ENCODE results near the gene AMBRA1.

AMBRA1 gene

DNA sequence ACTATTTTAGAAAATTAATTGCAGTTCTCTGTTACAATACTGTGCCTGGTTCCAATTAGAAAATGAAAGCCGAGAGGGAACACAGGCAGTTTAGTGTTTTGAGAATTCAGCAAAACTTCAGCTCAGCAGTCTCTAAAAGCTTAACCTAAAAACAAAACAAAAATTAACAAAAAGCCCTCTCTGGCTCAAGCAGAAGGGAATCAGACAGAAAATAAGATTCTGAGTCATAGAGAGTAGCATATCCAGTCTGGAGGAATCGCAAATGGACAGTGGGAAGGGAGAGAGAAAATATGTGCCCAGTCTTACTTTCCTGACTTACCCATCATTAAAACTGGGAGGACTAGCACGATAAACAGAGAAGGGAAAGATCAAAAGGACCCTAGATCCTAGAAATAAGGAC is 164.1 kb downstream of the AMBRA1 start:
- DNase-seq, result no peak

DNA sequence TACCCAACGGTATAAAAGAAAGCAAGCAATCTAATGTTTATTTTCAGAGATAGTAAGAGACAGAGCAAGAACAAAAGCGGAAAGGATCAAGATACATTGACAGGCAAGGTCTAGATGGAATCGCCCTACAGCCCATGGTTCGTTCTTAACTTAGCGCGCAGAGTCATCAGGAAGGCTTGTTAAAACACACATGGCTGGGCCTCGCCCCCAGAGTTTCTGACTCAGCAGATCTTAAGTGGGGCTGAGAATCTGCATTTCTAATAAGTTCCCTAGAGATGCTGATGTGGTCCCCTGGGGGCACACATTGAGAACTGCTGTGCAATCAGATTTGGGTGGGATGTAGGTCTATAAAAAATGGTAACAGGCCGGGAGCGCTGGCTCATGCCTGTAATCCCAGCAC is 166.5 kb downstream of the AMBRA1 start:
- DNase-seq, result no peak

DNA sequence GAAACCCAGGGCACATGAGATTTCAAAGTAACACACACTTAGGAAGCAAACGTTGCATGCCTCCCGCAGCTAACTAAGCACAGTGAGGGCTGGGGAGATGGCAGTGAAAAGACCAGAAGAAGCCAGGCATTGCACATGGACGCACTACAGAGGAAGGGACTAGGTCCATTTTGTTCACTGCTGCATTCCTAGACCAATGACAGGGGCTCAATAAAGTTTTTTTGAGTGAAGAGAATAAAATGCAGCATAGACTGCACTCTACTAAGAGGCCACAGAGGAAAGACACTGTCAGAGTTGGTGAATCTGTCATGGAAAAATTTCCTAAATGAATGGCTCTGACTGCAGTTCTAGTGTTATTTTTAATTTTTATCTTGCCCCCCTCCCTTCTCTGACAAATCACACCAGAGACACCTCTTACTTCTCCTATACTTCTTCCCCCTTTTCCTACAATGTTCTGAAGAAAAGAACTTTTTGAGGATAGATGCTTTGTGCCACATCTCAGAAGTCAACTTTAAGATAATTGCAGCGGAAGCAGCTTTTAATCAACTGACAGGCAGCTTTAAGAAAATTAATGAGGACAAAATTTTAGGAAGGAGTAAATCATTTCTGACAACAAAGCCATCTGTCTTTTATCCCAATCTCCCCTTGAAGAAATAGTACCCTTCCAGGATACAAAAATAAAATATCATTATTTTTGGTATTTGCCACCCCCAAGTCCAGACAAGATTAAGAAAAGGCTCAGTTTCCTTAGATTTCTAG is 167.4 kb downstream of the AMBRA1 start:
- no peak for DNase-seq

DNA sequence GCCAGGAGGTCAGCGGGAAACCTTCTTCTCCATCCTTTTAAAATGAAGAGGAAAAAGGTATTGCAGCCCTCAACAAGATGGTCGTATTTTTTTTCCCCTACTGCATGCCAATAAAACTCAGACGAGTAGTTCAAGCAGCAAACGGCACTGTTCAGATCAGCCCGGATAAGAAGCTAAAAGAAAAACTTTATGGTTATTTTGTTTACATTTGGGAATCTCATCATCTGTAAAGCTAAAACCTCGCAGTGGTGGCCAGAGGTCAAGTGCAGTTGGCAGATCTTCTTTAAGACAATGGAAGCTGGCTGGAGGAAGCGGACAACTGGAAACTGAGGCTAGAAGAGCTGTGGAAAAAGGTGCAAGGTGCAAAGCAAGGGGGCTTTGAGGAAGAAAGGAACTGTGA is 171.2 kb downstream of the AMBRA1 start:
- no peak for DNase-seq

DNA sequence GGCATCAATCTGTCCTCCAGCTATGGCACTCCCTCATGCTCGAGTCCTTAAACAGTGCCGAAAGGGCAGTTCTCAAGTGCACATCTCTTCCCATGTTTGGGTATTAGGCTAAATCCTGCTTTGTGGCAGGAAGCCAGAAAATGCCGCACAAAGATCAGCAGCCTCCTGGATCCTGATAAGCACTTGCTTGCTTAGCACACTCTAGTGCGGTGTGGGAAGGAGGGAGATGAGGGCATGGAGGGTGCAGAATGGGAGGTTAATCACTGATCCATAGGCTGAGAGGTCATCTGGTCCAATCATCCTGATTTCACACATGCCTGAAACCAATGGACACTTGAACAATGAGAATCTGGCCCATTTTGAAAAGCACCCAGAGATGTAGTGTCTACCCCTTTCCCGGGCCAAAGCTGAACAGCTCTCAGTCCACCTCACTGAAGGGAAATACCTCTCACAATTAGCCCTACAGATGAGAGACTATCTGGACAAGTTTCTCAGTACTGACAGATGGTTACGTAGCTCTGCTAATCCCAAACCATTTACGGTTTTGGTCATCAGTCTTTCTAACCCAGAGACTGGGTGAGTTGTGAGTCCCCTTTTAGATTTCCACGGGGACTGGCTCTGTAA is 172.5 kb downstream of the AMBRA1 start:
- no peak for DNase-seq

DNA sequence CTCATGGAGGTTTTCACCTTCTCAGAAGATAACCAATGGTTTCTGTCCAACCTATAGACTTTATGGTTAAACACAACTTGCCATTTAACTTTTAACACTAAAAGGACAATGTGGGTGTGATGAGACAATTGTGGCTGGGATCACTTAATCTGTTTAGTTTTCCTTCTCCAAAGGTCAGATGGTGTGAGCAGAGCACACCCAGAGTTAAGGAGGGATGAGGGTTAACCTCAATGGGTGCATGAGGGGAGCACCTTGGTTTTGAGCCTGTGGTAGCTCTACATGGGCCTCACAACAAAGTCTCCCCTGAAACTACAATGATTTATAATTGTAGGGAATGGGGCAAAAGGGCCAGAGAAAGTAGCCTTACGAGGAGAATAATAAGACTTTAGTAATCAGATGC is 173.3 kb downstream of the AMBRA1 start:
- no peak for DNase-seq

DNA sequence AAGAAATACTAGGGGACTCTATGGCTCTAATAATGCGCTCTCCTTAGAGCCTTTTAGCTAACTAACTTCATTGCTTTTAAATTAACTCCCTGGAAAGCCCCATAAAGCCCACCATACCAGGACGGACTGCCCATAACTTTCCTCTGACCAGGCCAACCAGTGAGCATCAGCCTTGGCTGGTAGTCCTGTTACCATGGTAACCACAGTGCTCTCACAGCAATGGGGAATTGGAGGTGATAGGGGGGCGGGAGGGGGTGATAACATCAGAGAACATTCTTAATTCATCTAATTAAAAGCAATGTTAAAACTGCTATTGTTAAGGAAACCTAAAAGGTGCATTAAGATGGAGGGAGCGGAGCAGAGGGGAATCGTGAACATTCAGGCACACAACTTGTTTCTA is 175.1 kb downstream of the AMBRA1 start:
- DNase-seq, result no peak

DNA sequence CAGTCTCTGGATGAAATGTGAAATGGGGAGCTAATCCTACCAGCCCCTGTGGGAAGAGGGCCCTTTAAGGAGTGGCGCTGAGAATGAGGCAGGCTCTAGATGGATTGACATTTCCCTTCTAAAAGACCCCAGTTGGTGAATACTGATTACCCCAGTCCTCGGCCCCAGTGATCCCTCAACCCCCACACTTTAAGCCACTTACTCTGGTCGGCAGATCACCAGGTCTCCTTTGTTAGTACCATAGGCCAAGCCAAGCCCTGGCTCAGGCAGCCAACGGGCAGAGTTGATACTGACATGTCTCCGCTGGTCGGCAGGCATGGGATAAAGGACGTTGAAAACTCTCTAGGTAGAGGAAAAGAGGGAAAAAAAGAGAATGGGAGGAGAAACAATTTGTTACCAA is 176.1 kb downstream of the AMBRA1 start:
- DNase-seq, result no peak

DNA sequence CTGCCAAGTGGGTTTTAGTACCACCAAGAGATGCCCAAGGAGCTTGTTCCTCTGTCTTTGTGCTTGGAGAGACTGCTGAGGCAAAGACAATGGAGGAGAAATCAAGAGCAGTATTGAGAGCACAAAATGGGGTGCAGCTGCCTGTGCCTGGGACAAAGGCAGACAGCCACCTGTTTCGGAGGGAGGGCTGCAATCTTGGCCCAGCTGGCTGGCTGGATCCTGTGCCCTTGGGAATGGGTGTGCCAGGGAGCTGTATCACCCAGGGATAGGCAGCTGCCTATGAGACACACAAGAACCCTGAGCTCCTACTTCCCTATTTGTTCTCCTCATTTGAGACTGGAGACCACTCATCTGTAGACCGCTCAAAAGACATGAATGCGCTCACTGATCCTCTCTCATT is 178.9 kb downstream of the AMBRA1 start:
- no peak for DNase-seq

DNA sequence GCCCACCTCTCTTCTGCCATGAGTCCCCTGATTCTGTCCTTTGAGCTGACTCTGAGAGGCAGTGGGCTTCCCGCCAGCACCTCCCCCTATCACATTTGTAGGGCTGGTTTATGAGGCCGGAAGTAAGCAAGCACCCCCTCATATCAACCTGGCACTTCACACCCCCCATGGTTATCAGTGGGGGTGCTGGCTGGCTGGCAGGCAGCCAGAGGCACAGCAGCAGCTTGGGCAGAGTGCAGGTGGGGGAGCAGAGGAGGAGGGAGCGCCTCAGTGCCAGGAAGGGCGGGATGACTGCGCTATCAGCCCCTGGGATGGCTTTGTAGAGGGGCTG is 179.4 kb downstream of the AMBRA1 start:
- no peak for DNase-seq

DNA sequence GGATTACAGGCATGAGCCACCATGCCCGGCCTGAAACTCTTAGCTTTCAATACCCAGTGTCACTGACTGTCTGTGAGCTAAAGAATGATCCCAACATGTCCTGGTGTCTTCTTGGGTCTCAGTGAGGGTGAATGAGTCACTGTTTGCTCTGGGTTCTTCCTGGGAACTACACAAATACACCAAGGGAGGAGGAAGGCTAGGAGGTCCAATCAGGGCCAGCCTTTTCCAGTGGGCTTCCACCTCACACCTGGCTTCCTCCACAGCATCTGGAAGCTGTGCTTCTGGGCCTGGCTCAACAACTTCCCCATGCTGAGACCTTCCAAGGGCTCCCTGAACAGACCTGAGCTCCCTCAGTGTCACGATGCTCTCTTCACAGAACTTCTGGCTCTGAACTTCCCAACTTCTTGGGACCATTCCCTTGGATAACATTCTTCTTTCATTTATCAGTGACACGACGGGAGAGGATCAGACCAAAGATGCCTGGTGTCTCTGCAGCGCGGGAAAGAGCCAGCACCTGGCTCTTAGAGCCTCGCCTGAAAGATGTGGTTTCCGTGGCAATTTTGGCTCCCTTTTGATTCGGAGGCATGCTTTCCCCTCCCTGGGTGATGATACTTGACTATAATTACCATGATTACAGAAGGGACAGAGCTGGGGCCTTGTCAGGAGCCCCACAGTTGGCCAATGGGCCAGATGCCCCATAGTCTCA is 179.9 kb downstream of the AMBRA1 start:
- DNase-seq, result no peak

DNA sequence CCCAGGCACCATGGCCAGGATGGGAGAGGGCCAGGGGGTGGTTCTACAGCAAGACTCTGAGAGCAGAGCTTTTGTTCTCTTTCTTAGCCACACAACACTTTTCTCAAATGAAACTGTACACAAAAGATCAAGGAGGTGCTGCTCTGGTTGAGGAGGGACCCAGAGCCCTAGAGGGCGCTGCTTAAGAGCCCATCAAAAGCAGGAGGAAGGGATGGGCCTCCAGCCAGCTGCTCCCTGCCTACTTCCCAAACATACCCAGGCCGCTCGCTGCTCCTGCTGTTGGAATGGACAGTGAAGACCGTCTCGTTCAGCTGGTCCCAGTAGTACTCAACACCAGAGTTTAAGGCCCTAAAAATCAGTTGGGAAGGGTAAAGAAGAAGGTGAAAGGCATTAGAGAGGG is 183.8 kb downstream of the AMBRA1 start:
- DNase-seq, result no peak

DNA sequence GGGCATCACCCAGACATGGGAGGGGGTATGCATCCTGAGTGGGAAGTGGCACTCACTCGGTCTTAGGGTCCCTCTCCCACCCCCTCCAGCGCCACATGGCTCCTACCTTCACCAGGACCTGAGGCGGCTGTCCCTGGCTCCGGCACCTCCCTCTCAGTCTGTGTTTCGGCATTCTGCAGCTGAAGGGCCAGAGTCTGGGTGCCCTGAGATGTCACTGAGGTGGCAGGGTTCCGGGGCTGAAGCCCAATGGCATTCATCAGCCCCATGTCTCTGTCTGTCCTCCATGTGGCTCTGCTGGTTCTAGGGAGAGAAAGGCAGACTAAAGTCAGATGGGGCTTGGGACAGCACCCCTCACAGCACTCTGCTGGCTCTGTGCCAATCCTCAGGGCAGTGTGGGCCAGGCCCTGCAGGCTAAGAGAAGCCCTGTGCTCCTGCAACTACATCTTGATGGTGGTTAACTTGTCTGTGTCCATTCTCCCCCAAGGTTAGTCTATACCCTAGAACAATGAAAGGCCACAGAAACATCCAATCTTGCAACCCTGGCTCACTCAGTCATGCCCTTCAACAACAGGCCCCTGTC is 185.3 kb downstream of the AMBRA1 start:
- no peak for DNase-seq

DNA sequence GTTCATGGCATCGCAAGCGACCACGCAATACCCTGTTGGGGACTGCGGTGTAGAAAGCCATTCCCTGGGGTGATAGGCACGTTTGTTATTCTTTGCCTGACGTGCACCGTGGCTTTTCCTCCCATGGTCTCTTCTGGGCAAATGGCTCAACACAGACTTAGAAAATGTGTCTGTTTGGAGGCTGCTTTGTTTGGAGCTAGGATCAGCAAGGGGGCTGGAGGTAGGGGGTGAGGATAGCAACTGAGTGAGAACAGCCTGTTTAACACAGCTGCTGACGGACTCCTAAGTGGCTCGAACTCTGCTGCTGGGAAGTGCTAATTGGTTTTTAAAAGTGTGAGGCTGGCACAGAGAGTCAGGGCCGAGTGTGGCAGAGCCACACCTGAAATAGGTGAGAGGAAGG is 186.2 kb downstream of the AMBRA1 start:
- no peak for DNase-seq

DNA sequence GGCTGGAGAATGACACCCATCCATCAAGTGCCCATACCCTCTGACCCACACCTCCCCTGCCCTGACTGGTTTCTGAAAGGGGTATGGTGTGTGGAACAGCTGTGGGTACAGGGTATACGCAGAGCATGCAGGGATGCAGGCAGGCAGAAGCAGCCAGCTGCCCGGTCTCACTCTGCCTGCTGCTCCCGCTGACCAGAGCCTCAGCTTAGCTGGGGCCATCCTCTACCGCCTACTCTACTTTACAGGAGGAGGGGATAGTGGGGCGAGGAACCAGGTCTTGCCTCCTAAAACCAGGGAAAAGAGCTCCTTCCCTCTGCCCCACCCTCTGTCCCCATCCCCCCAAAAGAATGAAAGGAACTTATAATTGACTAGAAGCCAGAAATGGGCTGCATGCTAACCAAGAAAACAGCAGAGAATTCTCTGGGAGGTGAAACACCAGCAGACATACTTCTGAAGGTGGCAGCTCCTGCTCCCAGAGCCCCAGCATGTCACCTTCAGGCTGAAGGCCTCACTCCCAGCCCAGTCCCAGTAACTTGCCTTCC is 189.3 kb downstream of the AMBRA1 start:
- no peak for DNase-seq

DNA sequence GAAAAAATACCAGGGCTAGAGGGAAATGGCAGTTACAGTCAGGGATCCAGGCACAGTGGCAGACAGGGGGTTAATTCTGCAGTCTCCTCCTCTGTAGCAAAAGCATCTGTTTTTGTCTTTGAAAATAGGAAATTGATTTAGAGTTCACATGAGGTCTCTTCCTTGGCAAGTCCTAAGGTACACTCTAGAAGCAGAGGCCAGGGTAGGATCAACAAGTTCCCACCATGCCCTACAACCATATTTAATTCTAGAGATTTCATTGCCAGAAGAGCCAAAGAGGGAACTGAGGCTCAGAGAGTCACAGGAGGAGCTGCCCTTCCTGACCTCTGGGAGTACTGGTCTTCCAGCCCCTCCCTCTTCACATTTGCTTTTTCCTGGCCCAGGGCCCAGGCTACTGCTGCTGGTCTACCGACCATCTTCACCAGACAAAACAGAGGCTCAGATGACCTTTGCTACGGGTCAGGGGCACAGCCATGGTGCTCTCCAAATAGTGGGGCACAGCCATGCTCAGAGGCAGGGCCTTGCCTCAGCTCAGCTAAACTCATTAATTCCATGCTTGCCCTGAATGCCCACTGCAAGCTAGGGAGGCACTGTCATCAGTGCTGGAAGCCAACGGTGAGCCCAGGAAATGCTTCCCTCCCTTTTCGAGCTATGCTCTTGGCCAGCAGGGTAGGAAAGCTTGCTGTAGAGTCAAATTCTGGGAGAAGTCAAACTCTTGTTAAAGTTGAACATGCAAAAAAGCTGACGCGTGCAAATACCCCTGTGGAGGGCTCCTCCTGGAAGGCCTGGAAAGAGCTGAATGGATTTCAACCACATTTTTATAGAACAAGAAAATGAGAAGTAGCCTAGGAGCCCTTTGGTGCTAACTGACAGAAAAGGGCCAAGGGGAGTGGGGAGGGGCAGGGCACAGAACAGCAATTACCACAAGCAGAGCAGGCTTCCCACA is 190.6 kb downstream of the AMBRA1 start:
- DNase-seq, result no peak

DNA sequence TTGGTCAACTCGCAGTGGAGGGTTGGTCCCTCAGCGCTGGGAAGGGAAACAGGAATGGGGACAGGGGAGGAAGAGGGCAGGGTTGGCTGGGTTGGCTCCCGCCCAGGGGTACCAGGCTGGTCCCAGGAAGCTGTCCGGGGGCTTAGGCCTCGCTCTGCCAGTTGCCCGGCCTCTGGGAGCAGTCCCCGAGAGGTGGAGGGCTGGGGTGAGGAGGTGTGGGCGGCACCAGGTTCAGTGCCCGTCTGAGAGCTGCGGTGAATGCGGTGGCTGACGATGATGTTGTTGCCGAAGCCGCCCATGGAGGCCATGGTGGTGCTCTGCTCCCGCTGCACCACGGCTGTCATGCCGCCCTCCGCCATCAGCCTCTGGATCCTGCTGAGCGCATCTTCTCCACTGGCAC is 196.3 kb downstream of the AMBRA1 start:
- no peak for DNase-seq

DNA sequence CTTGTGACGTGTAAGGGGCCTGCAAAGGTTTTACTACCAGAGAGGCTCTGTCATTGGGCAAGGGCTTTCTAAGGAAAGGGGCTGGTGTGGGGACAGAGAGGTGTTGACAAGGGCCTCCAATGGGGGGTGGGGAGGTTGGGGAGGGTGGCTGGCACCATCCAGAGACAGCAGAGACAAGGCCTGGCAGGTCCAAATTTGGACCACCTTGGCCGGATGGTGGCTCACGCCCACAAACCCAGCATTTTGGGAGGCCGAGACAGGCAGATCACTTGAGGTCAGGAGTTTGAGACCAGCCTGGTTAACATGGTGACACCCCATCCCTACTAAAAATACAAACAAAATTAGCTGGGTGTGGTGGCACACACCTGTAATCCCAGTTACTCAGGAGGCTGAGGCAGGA is 200.1 kb downstream of the AMBRA1 start:
- no peak for DNase-seq

DNA sequence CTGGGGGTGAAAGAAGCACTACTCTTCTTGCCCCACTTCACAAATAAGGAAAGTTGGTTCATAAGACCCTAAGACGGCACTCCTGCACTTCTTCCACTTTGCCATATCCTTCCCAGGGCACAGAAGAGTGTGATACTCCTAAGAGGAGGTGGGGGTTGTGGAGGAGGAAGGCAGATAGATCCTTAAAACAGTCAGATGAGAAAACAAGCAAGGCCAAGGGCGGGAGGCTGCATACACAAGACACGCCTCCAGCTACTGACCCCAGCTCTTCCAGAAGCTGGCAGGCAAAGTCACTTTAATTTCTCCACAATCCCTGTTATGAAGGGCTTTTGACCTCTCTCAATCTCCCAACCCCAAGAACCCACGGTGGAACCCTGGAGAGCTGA is 200.6 kb downstream of the AMBRA1 start:
- no peak for DNase-seq

DNA sequence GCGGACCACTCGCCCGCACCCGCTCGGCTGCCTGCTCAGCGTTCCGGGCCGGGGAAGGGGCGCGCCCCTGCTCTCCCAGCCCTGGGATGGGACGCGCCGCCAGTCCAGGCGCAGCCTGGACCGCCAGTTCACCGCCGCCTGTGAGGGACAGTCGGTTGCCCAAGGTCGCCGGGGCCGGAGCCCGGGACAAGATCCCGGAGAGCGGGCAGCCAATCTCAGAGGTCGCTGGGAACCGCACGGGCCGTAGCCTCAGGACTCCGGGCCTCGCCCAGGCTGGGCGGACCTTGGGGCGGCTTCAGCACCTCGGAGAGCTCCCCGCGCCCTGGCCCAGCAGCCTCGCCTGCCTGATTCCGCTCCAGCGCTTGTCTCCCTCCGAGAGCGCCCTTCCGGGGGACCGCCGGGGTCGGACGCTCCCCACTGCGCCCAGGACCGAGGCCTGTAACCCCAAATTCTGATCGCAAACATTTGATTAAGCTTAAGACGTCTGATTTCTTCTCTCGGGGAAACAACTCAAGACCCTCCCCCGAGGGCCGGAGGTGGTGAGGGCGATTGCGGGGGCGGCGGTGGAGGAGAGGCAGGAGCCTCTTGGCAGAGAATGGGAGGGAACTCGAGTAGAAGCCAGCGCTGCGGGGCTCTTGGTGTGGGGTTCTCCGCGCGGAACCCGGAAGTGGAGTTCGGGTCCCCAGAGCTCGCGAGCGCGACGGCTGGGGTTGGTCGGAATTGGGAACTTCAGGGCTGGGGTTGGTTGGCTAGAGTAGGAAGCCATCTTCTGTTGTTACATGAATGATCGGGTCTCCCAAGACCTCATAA is 201.2 kb downstream of the AMBRA1 start:
- DNase-seq, result peak; percentile 45 to 75

DNA sequence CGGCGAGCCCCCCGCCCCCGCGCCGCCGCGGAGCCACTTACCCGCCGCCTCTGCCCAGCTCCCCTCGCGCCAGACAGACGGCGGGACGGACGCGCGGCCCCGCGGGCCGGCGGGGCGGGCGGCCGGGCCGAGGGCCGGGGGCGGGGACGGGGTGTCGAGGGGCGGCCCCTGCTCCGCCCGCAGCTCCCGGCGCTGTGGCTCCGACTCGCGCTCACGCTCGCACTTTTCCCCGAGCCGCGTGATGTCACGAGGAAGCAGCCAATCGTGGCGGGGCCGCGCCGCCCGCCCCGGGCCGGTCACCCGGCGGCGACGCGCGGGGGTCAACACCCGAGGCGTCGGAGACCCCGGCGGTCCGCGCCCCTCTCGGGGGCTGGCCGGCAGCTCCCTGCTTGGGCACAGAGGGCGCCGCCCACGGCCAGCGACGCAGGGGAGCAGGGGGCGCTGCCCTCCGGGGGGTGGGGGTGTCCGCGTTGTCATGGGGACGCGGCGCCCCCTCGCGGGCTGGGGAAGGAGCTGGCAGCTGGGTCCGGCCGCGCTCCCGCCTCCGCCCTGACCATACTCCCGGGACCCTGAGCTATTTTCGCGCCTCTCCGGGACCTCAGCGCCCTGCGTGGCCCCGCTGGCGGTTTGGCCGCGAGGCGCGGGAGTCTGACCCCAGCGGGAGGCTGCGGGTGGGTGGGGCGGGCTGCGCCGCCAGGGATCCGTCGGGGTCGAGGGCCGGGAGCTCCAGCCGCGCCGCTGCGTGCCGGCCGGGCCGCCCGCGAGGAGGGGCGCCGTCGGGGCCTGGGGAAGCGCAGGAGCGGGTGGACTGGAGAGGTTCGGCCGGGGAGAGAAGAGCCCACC is 202.0 kb downstream of the AMBRA1 start, which contains the start of gene CHRM4:
Gene CHRM4, minus strand, starts transcription at position 199 of the 843 bp plus-strand sequence. CDS start 5,219 bp downstream, outside the sequence.
- DNase-seq, result peak in 1 of 2 experiments; percentile 91

Measured in NCI-H526 (cell line).